GM18526 (cell line): Measurements from ENCODE around the gene SLC51A.

Source experiments
- POLR2A ChIP-seq: IDR thresholded peaks from 3 replicates; pipeline ENCODE4 v1.6.1; 2011; ENCODE audit not compliant: insufficient read length; ENCODE audit errors: extremely low read depth

The SLC51A gene

GRCh38 chr3:196254376-196255283, 38.3 kb downstream of the SLC51A start:
- no peak for TF ChIP-seq POLR2A

GRCh38 chr3:196255776-196256175, 39.4 kb downstream of the SLC51A start:
- no peak for TF ChIP-seq POLR2A

- TF ChIP-seq POLR2A, result no peak
Observed at GRCh38 chr3:196260784-196261183, 44.5 kb downstream of the SLC51A start.

- TF ChIP-seq POLR2A, result no peak
Observed at GRCh38 chr3:196263819-196264218, 47.5 kb downstream of the SLC51A start.

- TF ChIP-seq POLR2A, result no peak
Observed at GRCh38 chr3:196268284-196269163, 52.2 kb downstream of the SLC51A start.

- TF ChIP-seq POLR2A, result no peak
Observed at GRCh38 chr3:196270499-196270898, 54.2 kb downstream of the SLC51A start.

- TF ChIP-seq POLR2A, result no peak
Observed at GRCh38 chr3:196272826-196273225, 56.5 kb downstream of the SLC51A start.

GRCh38 chr3:196273655-196274054, 57.3 kb downstream of the SLC51A start:
- no peak for TF ChIP-seq POLR2A

- TF ChIP-seq POLR2A, result no peak
Observed at GRCh38 chr3:196274585-196274984, 58.3 kb downstream of the SLC51A start.

- no peak for TF ChIP-seq POLR2A
Observed at GRCh38 chr3:196275126-196275525, 58.8 kb downstream of the SLC51A start.

GRCh38 chr3:196280689-196281440, 64.5 kb downstream of the SLC51A start:
- TF ChIP-seq POLR2A, result no peak

- TF ChIP-seq POLR2A, result no peak
Observed at GRCh38 chr3:196281962-196282361, 65.6 kb downstream of the SLC51A start.
